ENCODE data around the gene IFNB1.

IFNB1 gene

GRCh38 chr9:21077781-21078180, at the start of gene IFNB1:
Gene IFNB1 (minus strand): TSS chr9:21077942. CDS start chr9:21077869, 73 bp downstream.
- DNase-seq = no peak

- no peak for DNase-seq
Observed at GRCh38 chr9:21121595-21122251, 44.0 kb upstream of the IFNB1 start.

DNA sequence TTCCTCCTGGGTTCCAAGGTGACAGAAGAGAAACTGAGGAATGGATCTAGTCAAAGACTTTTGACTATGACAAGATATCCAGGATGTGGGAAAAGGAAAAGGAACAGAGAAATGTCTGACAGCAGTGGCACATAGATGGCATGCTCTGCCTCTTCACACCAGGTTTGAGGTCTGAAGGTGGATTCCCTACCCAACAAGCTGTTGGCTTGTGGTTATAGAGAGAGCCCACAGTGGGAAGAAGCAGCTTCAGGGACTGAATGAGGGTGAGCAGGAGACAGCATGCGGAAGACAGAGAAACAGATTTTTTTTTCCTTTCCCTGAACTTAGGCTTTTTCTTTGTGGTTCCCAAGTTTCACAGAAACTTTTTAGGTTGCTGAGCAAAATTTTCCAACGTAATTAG, 43.3 kb upstream of the IFNB1 start:
- no peak for DNase-seq

DNA sequence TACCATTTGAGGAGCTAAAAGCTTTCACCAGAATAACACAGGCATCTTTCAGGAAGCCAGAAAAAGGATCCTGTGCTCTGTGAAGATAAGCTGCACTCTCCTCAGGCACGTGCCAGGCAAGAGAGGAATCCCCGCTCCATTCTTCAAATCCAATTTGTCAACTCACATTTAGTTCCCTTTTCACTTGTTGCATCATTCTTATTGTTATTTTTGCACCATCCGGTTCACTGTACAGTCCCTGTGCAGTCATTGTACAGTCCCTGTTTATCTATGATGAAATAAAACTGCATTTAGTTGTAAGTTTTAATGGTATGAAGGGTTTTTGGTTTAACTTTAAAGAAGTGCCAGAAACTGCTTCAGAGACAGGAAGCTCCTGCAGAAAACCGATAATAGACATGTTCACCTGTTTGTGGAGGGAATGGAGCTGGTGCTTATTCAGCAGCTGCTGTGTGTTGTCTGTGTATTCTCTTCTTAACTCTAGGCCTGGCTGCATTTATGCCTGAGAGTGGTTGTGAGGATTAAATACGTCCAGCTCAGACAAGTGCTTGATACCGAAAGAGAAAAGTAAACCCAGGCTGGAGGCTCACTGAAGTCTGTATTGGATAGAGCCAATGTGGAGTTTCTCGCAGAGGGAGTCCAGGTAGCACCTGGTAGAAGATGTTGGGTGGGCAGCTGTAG, 41.5 kb upstream of the IFNB1 start:
- DNase-seq = peak; percentile 18

DNA sequence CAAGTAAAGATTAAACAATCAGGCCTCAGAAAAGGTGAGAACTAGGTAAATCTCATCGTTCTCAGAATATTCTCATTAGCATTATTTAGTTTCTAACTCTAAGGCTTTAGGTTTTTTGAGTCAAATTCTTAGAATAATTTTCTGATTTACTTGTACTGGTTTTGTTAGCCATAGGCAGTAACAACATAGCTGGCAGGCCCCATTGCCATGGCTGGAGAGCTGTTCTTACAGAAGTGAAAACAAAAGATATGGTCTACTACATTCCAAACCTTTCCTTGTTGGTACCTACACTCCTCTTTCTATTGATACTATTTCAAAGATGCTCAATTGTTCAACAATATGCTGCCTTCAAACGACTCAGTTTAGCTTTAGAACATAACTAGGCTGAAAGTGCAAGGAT, 36.6 kb upstream of the IFNB1 start:
- no peak for DNase-seq

- DNase-seq = no peak
Observed at GRCh38 chr9:21110708-21111576, 33.2 kb upstream of the IFNB1 start.

DNA sequence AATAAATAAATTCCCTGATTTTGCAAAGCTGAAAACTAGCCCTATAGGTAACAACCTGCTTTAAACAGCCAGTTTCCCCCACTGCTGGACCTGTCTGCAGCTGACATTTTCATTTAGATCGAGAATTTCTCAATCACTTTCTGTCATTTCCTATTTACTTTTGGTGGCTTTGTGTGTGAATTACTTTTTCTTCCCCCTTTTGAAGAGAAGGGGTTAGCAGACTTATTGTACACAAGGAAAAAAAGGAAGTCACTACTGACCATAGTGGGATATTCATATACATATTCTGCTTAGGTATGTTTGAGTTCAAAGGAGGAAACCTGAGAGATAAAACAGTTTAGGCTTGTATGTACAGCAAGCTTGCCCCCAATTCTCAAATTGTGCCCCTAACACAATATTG, 27.0 kb upstream of the IFNB1 start:
- DNase-seq = no peak

DNA sequence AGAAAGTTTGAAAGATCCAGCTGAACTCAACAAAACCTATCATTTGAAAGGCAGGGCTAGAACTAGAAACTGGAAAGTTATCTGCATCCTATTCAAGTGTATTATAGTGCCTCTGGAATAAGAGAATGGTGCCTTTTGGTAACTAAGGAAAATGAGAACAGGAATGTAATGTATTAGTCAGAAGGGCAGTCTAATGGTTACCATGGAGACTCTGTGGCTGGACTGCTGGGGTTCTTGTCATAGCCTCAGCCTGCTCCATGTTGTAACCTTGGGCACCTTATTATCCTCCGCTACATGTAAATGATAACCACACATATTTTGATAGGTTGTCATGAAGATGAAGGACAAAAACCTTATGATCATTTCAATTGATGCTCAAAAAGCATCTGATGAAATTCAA, 24.6 kb upstream of the IFNB1 start:
- DNase-seq = no peak

DNA sequence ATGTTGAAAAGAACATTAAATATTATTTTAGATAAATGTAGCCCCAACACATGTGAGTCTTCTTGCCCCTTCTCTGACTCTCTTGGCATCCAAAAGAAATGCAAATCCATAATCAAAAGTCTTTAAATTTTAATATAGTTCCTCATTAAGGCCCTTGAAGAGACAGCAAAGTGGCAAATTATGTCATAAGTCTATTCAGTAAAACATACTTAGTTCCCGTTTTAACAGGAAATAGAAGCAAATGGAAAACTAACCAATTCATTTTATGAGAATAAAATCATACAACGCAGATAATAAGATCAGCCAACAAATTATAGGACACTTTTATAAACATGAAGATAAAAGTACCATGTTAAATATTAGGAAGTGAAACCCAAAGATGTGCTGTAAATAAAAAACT, 20.1 kb upstream of the IFNB1 start:
- no peak for DNase-seq

GRCh38 chr9:21096901-21097255, 19.1 kb upstream of the IFNB1 start:
- no peak for DNase-seq

DNA sequence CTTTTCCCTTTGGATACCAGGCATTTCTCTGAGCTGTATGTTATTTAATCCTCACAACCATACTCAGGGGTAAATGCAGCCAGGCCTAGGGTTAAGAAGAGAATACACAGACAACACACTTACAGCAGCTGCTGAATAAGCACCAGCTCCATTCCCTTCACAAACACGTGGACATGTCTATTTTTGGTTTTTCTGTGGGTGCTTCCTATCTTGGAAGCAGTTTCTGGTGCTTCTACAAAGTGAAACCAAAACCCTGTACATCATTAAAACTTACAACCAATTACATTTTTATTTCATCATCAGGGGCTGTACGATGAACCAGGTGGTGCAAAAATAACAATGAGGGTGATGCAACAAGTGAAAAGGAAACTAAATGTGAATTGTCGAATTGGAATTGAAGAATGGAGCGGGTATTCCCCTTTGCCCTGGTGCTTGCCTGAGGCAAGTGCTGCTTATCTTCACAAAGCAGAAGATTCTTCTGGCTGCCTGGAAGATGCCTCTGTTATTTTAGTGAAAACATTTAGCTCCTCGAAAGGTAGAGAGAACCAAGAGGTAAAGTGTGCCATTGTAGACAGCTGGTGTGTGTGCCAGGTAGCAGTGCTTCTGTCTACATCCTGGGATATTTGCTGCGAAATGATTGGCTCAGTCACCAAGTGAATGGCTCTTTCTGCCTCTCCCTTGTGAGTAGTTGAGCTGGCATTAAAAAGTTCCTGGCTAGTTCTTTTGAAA, 18.6 kb upstream of the IFNB1 start:
- no peak for DNase-seq

GRCh38 chr9:21095561-21095960, 17.8 kb upstream of the IFNB1 start:
- no peak for DNase-seq

DNA sequence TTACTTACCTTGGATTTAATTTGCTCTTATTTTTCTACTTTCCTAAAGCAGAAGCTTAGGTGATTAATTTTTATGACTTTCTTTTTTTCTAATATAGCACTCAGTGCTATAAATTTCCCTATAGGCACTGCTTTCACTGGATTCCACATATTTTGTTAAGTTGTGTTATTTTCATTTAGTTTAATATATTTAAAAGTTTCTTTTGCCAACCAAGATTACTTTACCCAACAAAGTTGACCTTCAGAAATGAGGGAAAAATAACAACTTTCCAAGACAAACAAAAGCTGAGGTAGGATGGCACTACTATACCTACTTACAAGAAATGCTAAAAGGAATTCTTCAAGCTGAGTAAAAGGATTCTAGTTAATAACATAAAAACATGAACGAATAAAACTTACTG, 8.8 kb upstream of the IFNB1 start:
- no peak for DNase-seq

- DNase-seq = no peak
Observed at GRCh38 chr9:21085005-21085404, 7.3 kb upstream of the IFNB1 start.

- no peak for DNase-seq
Observed at GRCh38 chr9:21084242-21084850, 6.6 kb upstream of the IFNB1 start.

- no peak for DNase-seq
Observed at GRCh38 chr9:21082671-21083070, 4.9 kb upstream of the IFNB1 start.

DNA sequence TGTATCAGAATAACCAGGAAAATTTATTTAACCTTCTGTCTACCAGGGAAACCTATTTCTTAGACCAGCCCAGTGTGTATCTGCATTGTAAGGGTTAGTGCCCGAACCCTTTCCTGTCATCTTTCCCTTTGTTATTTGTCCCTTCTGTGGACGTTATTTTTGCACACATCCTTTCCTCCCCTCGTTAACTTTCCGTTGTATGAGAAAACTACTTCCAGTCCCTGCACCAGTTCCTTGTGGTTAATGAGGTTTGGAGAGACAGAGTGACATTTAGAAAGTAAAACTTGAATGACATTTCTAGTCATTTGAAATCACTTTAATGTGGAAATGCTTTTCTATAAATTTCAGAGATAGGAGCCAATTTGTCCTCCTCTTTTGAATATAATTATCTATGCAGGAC, 4.3 kb upstream of the IFNB1 start:
- no peak for DNase-seq

GRCh38 chr9:21081451-21081850, 3.7 kb upstream of the IFNB1 start:
- DNase-seq = no peak

DNA sequence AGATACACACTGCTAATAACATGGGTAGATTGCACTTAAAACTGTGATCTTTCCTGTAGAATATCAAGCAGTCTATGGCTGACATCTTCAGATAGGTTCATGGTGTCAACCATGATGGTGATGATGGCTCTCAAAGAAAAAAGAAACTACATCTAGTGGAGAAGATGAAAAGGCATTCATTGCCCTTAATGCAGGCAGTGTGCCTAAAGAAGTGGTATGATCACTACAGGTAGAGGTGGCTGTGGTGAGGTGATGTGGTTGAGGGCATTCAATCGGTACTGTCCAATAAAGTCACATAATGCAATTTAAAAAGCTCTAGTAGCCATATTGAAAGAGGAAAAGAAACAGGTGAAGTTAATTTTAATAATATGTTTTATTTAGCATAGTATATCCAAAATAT, 3.1 kb upstream of the IFNB1 start:
- no peak for DNase-seq

DNA sequence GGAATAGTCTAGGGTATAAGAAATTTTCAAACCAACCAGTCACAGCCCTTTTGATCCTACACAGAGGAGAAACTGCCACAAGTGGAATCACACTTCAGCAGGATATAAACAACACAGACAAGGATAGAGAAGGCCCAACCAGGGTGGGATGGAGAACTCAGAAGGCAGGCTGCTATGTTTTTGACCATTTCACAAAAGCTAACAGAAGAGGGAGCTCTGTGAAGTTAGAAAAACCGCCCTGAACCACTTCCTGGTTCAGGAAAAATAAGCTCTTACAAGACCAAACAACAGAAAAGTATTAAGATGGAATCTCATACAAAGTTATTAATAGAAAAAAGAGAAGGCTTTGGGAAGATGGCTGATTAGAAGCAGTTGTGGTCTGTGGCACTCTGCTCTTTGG, 960 bp upstream of the IFNB1 start:
- DNase-seq = no peak

DNA sequence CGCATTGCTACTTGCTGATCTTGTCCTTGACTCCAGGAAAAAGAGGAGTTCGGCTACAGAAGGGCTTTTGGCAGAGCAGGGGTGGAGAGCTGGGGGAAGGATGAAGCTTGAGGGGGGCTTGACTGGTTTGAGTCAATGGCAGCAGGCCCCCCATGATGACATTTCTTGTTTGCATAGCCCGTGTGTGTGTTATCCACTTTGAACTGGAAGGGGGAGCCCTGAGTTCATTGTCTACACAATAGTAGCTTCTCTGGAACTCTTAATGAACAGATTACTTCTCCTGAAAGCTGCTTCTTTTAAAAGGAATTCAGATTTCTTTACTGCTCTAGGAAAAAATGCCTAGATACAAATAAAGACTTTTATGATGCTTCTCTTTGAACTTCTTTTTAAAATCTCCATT, 2.3 kb downstream of the IFNB1 start:
- DNase-seq = no peak

DNA sequence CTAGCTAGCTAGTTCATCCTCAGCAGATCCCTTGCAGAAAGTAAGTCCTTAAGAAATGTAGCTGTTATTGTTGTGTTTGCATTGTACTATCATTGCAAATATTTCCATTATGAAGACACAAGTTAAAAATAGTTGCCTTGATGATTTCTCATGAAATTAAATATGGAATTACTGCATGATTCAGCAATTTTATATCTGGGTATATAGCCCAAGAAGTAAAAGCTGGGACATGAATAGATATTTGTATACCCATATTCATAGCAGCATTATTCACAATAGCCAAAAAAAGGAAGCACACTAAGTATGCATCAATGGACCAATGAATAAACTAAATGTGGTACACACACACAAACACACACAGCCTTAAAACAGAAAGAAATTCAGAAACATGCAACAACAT, 6.8 kb downstream of the IFNB1 start:
- no peak for DNase-seq

DNA sequence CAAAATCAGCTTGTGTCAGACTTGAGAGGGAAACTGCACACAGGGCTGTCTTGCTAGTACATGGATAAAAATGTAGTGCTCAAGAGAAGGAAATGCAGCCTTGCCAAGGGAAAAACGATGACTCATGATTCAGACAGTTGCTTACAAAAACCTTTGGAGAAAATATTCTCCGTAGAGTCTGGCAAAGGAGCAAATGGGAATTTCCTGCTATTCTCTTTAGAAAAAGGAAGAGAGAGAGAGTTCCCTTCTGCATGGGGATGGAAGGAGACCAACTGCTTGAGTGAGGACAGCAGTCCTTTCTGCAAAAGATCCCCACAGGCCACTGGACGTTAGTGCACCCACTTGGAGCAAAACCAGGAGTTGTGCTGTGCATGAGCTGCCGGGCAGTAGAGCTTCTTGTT, 7.6 kb downstream of the IFNB1 start:
- DNase-seq = peak; percentile 72
